H1 (cell line): ENCODE measurements around the gene TRIB2. TPM values are rescaled to one million over a fixed set of nuclear protein-coding genes. Genes with fewer than 3 reads are reported as not detected.

Experiments used
- CHD1 ChIP-seq: IDR thresholded peaks from 2 replicates; pipeline ENCODE4 v1.6.1; 2012; ENCODE audit warnings: low read depth, low read length, improper control_type of control experiment
- CHD7 ChIP-seq: fragments of 300-600 bp; sonication (generic); IDR thresholded peaks from 2 replicates; pipeline ENCODE4 v1.7.1; 2012; ENCODE audit warnings: low read length, moderate library complexity, mild to moderate bottlenecking, inconsistent platforms; ENCODE audit not compliant: insufficient replicate concordance
- E2F6 ChIP-seq: IDR thresholded peaks from 2 replicates; pipeline ENCODE4 v1.6.1; 2012; ENCODE audit warnings: inconsistent platforms
- HDAC2 ChIP-seq, 2 experiments: fragments of 300-600 bp in 1 of 2; sonication (generic) in 1 of 2; IDR thresholded peaks; 2 replicates each; pipeline ENCODE4 v1.6.1; 2011 to 2012; ENCODE audit warnings: low read depth in 2 of 2, low read length in 2 of 2, mild to moderate bottlenecking in 2 of 2, moderate library complexity in 2 of 2, borderline replicate concordance in 1 of 2, inconsistent platforms in 1 of 2
- NANOG ChIP-seq: IDR thresholded peaks from 2 replicates; pipeline ENCODE4 v1.6.1; 2011; ENCODE audit warnings: low read length, low read depth, mild to moderate bottlenecking, inconsistent platforms; ENCODE audit not compliant: insufficient read depth, poor library complexity, severe bottlenecking
- RFX5 ChIP-seq: IDR thresholded peaks from 2 replicates; pipeline ENCODE4 v1.6.1; 2011; ENCODE audit warnings: low read depth, low read length, improper control_type of control experiment, borderline replicate concordance
- RXRA ChIP-seq: IDR thresholded peaks from 2 replicates; pipeline ENCODE4 v1.6.1; 2011; ENCODE audit warnings: low read depth, mild to moderate bottlenecking, low read length, moderate library complexity; ENCODE audit not compliant: insufficient read depth
- TEAD4 ChIP-seq: IDR thresholded peaks from 2 replicates; pipeline ENCODE4 v1.6.1; 2012; ENCODE audit warnings: low read depth, low read length, inconsistent platforms, mixed read lengths
- polyA plus RNA-seq, 7 experiments: library from polyadenylated mRNA; depleted of rRNA in 3 of 7; stranded (reverse) in 5 of 7; unstranded in 2 of 7; fragments of >200 nt in 5 of 7; fragments of 200-250 nt in 2 of 7; gene quantifications; 1 replicate in 5 of 7; 2 replicates in 1 of 7; 4 replicates in 1 of 7; pipeline versions ENCODE4 v1.2.1 to v1.2.3, GENCODE V29; 2011 to 2013; ENCODE audit warnings: missing spikeins in 2 of 7, mixed read lengths in 2 of 7
- total RNA-seq: library from RNA; stranded (reverse); fragmentation: NEBNext Ultra II Directional; extraction: Animal tissue kit (Norgen Biotek cat#: 25700); gene quantifications from 2 replicates; pipeline ENCODE4 v1.2.1, GENCODE V29; 2021

Gene TRIB2
- total and polyA plus RNA-seq, 2 of the 8 experiments (the other 6 are each of a cell fraction or from before 2014, with no cell fraction given) = 40.8 to 57.0 TPM

- TF ChIP-seq CHD7 = no peak
- no peak for TF ChIP-seq E2F6
- TF ChIP-seq NANOG = no peak
- no peak for TF ChIP-seq RFX5
- no peak for TF ChIP-seq HDAC2 (IDR thresholded peaks at IDR 0.05; ENCODE audit: borderline replicate concordance in 1 of 2, low read depth in 2 of 2, low read length in 2 of 2)
- no peak for TF ChIP-seq TEAD4
- TF ChIP-seq RXRA = no peak
- no peak for TF ChIP-seq CHD1
Measured at GRCh38 chr2:12737738-12738485, 21.2 kb downstream of the TRIB2 start (continued).
